Rectal smooth muscle tissue (tissue), 1 donor: ENCODE data around the gene PPP6R3.
"Not testable (repeated sequence)": the region's sequence is repeated elsewhere in the genome, so short reads cannot be mapped to it uniquely, and the experiment has no call there.

Experiments used
- H3K27ac ChIP-seq: one replicate; pipeline ENCODE4 v1.7.0; 2013; ENCODE audit warnings: low read depth, low read length, inconsistent platforms
- H3K27me3 ChIP-seq: one replicate; pipeline ENCODE4 v1.7.0; 2013; ENCODE audit warnings: low read length; ENCODE audit not compliant: control insufficient read depth, insufficient read depth
- H3K36me3 ChIP-seq: one replicate; pipeline ENCODE4 v1.7.0; 2013; ENCODE audit warnings: low read length; ENCODE audit not compliant: control insufficient read depth, insufficient read depth
- H3K4me1 ChIP-seq: one replicate; pipeline ENCODE4 v1.7.0; 2013; ENCODE audit warnings: low read length; ENCODE audit not compliant: control insufficient read depth, insufficient read depth
- H3K4me3 ChIP-seq: one replicate; pipeline ENCODE4 v1.7.0; 2013; ENCODE audit warnings: low read length
- H3K9ac ChIP-seq: one replicate; pipeline ENCODE4 v1.7.0; 2013; ENCODE audit warnings: low read length

The PPP6R3 gene

GRCh38 chr11:68623706-68624105 is 163.2 kb downstream of the PPP6R3 start:
- H3K4me3 ChIP-seq, H3K4me1 ChIP-seq, H3K36me3 ChIP-seq, H3K27me3 ChIP-seq, H3K27ac ChIP-seq, H3K9ac ChIP-seq: not testable (repeated sequence)

GRCh38 chr11:68625069-68625468 is 164.5 kb downstream of the PPP6R3 start:
- H3K4me1 ChIP-seq, H3K27ac ChIP-seq, H3K9ac ChIP-seq, H3K36me3 ChIP-seq, H3K4me3 ChIP-seq, H3K27me3 ChIP-seq: not testable (repeated sequence)

- not testable (repeated sequence) for H3K36me3 ChIP-seq, H3K9ac ChIP-seq, H3K27ac ChIP-seq, H3K4me1 ChIP-seq, H3K4me3 ChIP-seq, H3K27me3 ChIP-seq
These were observed 165.7 kb downstream of the PPP6R3 start for GRCh38 chr11:68626236-68626635.

- H3K4me1 ChIP-seq, H3K9ac ChIP-seq, H3K27me3 ChIP-seq, H3K27ac ChIP-seq, H3K4me3 ChIP-seq, H3K36me3 ChIP-seq: not testable (repeated sequence)
These were observed 168.3 kb downstream of the PPP6R3 start for GRCh38 chr11:68628837-68629236.

GRCh38 chr11:68632375-68632774 is 171.8 kb downstream of the PPP6R3 start:
- H3K27me3 ChIP-seq, H3K4me1 ChIP-seq, H3K27ac ChIP-seq, H3K4me3 ChIP-seq, H3K36me3 ChIP-seq, H3K9ac ChIP-seq: not testable (repeated sequence)

GRCh38 chr11:68632802-68633201 is 172.2 kb downstream of the PPP6R3 start:
- Histone ChIP-seq H3K27me3 (no peaks in the 10 kb centered on the region), H3K9ac (no peak overlapping the region), H3K36me3 (no peaks in the 10 kb centered on the region), H3K27ac (no peak overlapping the region), H3K4me3 (no peak overlapping the region), H3K4me1 (no peaks in the 10 kb centered on the region)

GRCh38 chr11:68634606-68635005 is 174.1 kb downstream of the PPP6R3 start:
- not testable (repeated sequence) for H3K36me3 ChIP-seq, H3K4me3 ChIP-seq, H3K9ac ChIP-seq, H3K27me3 ChIP-seq, H3K4me1 ChIP-seq, H3K27ac ChIP-seq

GRCh38 chr11:68635172-68635571 is 174.6 kb downstream of the PPP6R3 start:
- H3K4me3 ChIP-seq, H3K9ac ChIP-seq, H3K27me3 ChIP-seq, H3K36me3 ChIP-seq, H3K4me1 ChIP-seq, H3K27ac ChIP-seq: not testable (repeated sequence)

GRCh38 chr11:68635883-68636282 is 175.3 kb downstream of the PPP6R3 start:
- not testable (repeated sequence) for H3K36me3 ChIP-seq, H3K4me3 ChIP-seq, H3K27ac ChIP-seq, H3K9ac ChIP-seq, H3K4me1 ChIP-seq, H3K27me3 ChIP-seq

- H3K4me1 ChIP-seq, H3K9ac ChIP-seq, H3K27me3 ChIP-seq, H3K36me3 ChIP-seq, H3K27ac ChIP-seq, H3K4me3 ChIP-seq: not testable (repeated sequence)
These were observed 178.8 kb downstream of the PPP6R3 start for GRCh38 chr11:68639322-68639721.

GRCh38 chr11:68641880-68642279 is 181.3 kb downstream of the PPP6R3 start:
- Histone ChIP-seq H3K9ac (no peak overlapping the region), H3K4me3 (no peak overlapping the region)

GRCh38 chr11:68643585-68643984 is 183.0 kb downstream of the PPP6R3 start:
- no peak overlapping the region for H3K27ac ChIP-seq
- no peaks in the 10 kb centered on the region for H3K36me3 ChIP-seq
- H3K9ac ChIP-seq = no peak overlapping the region
- H3K27me3 ChIP-seq = no peaks in the 10 kb centered on the region
- no peaks in the 10 kb centered on the region for H3K4me1 ChIP-seq
- H3K4me3 ChIP-seq = no peak overlapping the region

More at GRCh38 chr11:68641880-68642279, 181.3 kb downstream of the PPP6R3 start:
- H3K36me3 ChIP-seq = no peaks in the 10 kb centered on the region
- H3K27ac ChIP-seq = no peak overlapping the region
- no peaks in the 10 kb centered on the region for H3K4me1 ChIP-seq
- H3K27me3 ChIP-seq = no peaks in the 10 kb centered on the region

GRCh38 chr11:68646832-68647231 is 186.3 kb downstream of the PPP6R3 start:
- H3K27ac ChIP-seq = no peak overlapping the region
- H3K36me3 ChIP-seq = no peaks in the 10 kb centered on the region
- no peak overlapping the region for H3K4me3 ChIP-seq
- H3K4me1 ChIP-seq = no peaks in the 10 kb centered on the region
- H3K9ac ChIP-seq = no peak overlapping the region
- no peaks in the 10 kb centered on the region for H3K27me3 ChIP-seq
